OCI-LY7 (cell line): ENCODE results near the gene CRYGA.

Experiments
- EZH2phosphoT487 ChIP-seq: fragments of 200-600 bp; sonication (generic); IDR thresholded peaks from 2 replicates; pipeline ENCODE4 v1.6.1; 2018; ENCODE audit warnings: low read depth, borderline replicate concordance, mild to moderate bottlenecking, mixed run types, antibody characterized with exemption, low read length, moderate library complexity, mixed read lengths
- TF ChIP-seq, protein P1 (sequence below): fragments of 200-600 bp; sonication (generic); conservative IDR thresholded peaks from 2 replicates; pipeline ENCODE4 v1.5.1; 2014; ENCODE audit warnings: mild to moderate bottlenecking, antibody characterized with exemption, low read length, moderate library complexity, mixed read lengths

- TF ChIP-seq, protein P1, sequence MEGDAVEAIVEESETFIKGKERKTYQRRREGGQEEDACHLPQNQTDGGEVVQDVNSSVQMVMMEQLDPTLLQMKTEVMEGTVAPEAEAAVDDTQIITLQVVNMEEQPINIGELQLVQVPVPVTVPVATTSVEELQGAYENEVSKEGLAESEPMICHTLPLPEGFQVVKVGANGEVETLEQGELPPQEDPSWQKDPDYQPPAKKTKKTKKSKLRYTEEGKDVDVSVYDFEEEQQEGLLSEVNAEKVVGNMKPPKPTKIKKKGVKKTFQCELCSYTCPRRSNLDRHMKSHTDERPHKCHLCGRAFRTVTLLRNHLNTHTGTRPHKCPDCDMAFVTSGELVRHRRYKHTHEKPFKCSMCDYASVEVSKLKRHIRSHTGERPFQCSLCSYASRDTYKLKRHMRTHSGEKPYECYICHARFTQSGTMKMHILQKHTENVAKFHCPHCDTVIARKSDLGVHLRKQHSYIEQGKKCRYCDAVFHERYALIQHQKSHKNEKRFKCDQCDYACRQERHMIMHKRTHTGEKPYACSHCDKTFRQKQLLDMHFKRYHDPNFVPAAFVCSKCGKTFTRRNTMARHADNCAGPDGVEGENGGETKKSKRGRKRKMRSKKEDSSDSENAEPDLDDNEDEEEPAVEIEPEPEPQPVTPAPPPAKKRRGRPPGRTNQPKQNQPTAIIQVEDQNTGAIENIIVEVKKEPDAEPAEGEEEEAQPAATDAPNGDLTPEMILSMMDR = no peak
- TF ChIP-seq EZH2phosphoT487 = no peak
These were observed 10.8 kb upstream of the CRYGA start for GRCh38 chr2:208174144-208174543.
